Measurements from ENCODE around the gene GALNT17.

GALNT17 gene

DNA sequence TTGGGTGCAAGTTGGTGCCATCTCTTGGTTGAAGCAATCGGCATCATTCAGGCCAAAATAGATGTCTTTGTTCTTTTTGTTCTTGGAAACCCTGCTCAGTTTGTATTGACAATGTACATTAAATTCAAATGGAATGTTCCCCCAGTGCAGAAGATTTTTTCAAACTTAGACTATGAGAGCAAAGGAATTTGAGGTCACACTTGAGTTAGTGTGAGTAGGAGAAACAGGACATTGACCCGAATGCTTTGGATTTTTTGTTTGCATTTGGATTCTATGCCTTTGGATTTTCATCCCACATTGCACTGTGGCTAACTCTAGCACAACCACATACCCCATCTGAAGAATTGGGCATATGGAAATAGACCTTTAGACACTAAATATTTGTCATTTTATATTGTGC lies 480.0 kb downstream of the GALNT17 start:
- ChIA-PET POLR2A (no interaction called here), CTCF (no interaction called here)
- DNase-seq (ENCODE audit: extremely low spot score): no peak
- TF ChIP-seq BHLHE40 (IDR thresholded peaks at IDR 0.05; ENCODE audit: borderline replicate concordance): no peak
- no peak for TF ChIP-seq ZNF384 (IDR thresholded peaks at IDR 0.05)
- no peak for TF ChIP-seq NFRKB (IDR thresholded peaks at IDR 0.05)
- TF ChIP-seq ARNT (IDR thresholded peaks at IDR 0.05): no peak
- TF ChIP-seq ELF4 (IDR thresholded peaks at IDR 0.05): no peak
- TF ChIP-seq LEF1 (IDR thresholded peaks at IDR 0.05; ENCODE audit: borderline replicate concordance): no peak
- no peak for TF ChIP-seq SUZ12 (IDR thresholded peaks at IDR 0.05)
- no peak for TF ChIP-seq TARDBP (IDR thresholded peaks at IDR 0.05)

DNA sequence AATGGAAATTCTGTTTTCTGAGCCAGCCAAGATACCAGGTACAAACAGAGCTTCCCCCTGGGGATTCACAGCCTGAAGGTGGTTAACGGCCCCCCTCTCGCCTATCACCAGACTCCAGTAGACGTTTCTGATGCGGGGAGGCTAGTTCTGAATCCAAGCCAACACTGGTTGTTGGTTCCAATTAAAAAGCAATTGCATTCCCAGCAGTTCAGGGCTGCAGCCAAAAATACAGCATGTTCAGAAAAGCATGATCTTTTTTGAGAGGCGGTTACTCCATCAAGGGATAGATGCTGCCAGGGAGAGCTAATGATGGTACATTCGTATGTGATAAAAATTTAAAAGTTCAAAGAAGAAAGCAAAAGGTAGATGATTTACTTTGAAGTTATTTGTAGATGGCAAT lies 481.0 kb downstream of the GALNT17 start:
- POLR2A ChIA-PET: no interaction called here
- CTCF ChIA-PET: no interaction called here
- TF ChIP-seq SP1 (IDR thresholded peaks at IDR 0.05) (no peak), ARNT (IDR thresholded peaks at IDR 0.05) (no peak), SUZ12 (IDR thresholded peaks at IDR 0.05) (no peak), L3MBTL2 (conservative IDR thresholded peaks at IDR 0.05) (no peak), CTBP1 (IDR thresholded peaks at IDR 0.05; ENCODE audit: borderline replicate concordance) (no peak), ELF4 (IDR thresholded peaks at IDR 0.05) (no peak), ZNF384 (IDR thresholded peaks at IDR 0.05) (no peak), FOXA1 (IDR thresholded peaks at IDR 0.05) (no peak), NFRKB (IDR thresholded peaks at IDR 0.05) (no peak), TARDBP (IDR thresholded peaks at IDR 0.05) (no peak), FOXK2 (IDR thresholded peaks at IDR 0.05) (no peak), HDGF (IDR thresholded peaks at IDR 0.05; ENCODE audit: borderline replicate concordance) (no peak), LEF1 (IDR thresholded peaks at IDR 0.05; ENCODE audit: borderline replicate concordance) (no peak), FOXM1 (IDR thresholded peaks at IDR 0.05; ENCODE audit: borderline replicate concordance) (no peak), BHLHE40 (IDR thresholded peaks at IDR 0.05; ENCODE audit: borderline replicate concordance) (no peak)
- TF ChIP-seq, protein P1, sequence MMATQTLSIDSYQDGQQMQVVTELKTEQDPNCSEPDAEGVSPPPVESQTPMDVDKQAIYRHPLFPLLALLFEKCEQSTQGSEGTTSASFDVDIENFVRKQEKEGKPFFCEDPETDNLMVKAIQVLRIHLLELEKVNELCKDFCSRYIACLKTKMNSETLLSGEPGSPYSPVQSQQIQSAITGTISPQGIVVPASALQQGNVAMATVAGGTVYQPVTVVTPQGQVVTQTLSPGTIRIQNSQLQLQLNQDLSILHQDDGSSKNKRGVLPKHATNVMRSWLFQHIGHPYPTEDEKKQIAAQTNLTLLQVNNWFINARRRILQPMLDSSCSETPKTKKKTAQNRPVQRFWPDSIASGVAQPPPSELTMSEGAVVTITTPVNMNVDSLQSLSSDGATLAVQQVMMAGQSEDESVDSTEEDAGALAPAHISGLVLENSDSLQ (IDR thresholded peaks at IDR 0.05): no peak
- DNase-seq (ENCODE audit: extremely low spot score): no peak

DNA sequence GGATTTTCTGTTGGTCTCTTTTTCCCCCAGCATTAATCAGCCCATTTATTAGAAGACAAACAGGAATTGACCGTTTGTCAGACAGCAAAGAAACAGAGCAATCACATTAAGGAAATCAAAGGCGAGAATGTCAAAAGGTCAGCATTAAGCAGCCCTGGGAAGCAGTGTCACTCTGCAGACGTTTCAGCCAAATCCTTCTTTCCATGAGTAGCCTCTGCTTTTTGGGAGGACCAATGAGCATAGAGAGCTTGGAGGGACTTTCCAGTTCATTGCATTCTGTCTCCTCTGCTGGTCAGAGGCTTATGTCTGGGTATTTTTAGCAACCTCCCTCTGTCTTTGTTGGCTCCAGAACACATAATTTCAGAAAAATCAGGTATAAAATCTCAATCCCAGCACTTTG lies 481.4 kb downstream of the GALNT17 start:
- TF ChIP-seq TARDBP (IDR thresholded peaks at IDR 0.05): no peak
- TF ChIP-seq ZNF384 (IDR thresholded peaks at IDR 0.05): no peak
- TF ChIP-seq CTBP1 (IDR thresholded peaks at IDR 0.05; ENCODE audit: borderline replicate concordance): no peak
- TF ChIP-seq, protein P1 (IDR thresholded peaks at IDR 0.05): no peak
- TF ChIP-seq FOXM1 (IDR thresholded peaks at IDR 0.05; ENCODE audit: borderline replicate concordance): no peak
- TF ChIP-seq NFRKB (IDR thresholded peaks at IDR 0.05): no peak
- no peak for TF ChIP-seq FOXK2 (IDR thresholded peaks at IDR 0.05)
- no peak for TF ChIP-seq ELF4 (IDR thresholded peaks at IDR 0.05)
- no peak for TF ChIP-seq BHLHE40 (IDR thresholded peaks at IDR 0.05; ENCODE audit: borderline replicate concordance)
- no peak for TF ChIP-seq HDGF (IDR thresholded peaks at IDR 0.05; ENCODE audit: borderline replicate concordance)
- no peak for TF ChIP-seq L3MBTL2 (conservative IDR thresholded peaks at IDR 0.05)
- no peak for TF ChIP-seq SUZ12 (IDR thresholded peaks at IDR 0.05)
- TF ChIP-seq FOXA1 (IDR thresholded peaks at IDR 0.05): no peak
- TF ChIP-seq LEF1 (IDR thresholded peaks at IDR 0.05; ENCODE audit: borderline replicate concordance): no peak
- no peak for DNase-seq (ENCODE audit: extremely low spot score)
- ChIA-PET CTCF (no interaction called here), POLR2A (no interaction called here)

DNA sequence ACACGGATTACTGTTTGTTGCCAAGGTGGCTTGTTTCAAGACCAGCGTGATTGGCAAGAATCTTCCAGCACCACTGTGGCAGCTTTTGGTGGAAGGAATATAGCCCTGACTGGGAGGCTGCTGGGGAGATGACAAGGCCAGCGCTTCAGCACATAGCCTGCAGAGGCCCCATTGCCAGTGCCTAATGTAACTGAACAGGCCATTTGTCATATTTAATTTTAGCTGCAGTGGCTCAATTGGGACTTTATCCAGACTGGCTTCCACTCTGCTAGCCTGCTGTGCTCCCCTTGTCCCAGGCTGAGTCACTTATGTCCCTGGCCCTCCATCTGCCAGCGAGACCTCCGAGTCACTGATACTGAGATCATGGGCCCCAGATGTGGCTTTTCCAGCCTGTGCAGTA lies 483.1 kb downstream of the GALNT17 start:
- TF ChIP-seq ELF4 (IDR thresholded peaks at IDR 0.05) (no peak), FOXM1 (IDR thresholded peaks at IDR 0.05; ENCODE audit: borderline replicate concordance) (no peak), CTBP1 (IDR thresholded peaks at IDR 0.05; ENCODE audit: borderline replicate concordance) (no peak), FOXA1 (IDR thresholded peaks at IDR 0.05) (no peak), BHLHE40 (IDR thresholded peaks at IDR 0.05; ENCODE audit: borderline replicate concordance) (no peak), FOXK2 (IDR thresholded peaks at IDR 0.05) (no peak)
- TF ChIP-seq, protein P1 (IDR thresholded peaks at IDR 0.05): no peak
- no peak for DNase-seq (ENCODE audit: extremely low spot score)
- CTCF ChIA-PET: no interaction called here
- POLR2A ChIA-PET: no interaction called here

DNA sequence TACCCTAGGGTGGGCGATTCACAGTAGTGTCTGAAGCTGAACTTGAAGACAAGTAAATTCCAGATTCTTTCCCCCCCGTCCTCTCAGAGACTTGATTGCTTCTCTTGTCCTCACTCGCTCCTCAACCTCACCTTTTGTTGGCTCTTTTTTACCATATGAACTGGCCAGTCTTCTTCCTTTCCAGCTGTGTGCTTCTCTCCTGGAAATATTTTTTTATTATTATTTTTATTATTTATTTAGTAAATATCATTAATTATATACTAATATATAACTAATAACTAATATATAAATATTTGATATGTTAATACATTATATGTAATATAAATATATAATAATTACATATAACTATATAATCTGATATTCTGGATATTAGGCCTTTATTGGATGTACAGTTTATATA lies 484.3 kb downstream of the GALNT17 start:
- ChIA-PET POLR2A (no interaction called here), CTCF (no interaction called here)
- no peak for TF ChIP-seq SUZ12 (IDR thresholded peaks at IDR 0.05)
- no peak for TF ChIP-seq HDGF (IDR thresholded peaks at IDR 0.05; ENCODE audit: borderline replicate concordance)
- no peak for TF ChIP-seq ARNT (IDR thresholded peaks at IDR 0.05)
- TF ChIP-seq, protein P1 (IDR thresholded peaks at IDR 0.05): no peak
- TF ChIP-seq CTBP1 (IDR thresholded peaks at IDR 0.05; ENCODE audit: borderline replicate concordance): no peak
- DNase-seq (ENCODE audit: extremely low spot score): no peak

DNA sequence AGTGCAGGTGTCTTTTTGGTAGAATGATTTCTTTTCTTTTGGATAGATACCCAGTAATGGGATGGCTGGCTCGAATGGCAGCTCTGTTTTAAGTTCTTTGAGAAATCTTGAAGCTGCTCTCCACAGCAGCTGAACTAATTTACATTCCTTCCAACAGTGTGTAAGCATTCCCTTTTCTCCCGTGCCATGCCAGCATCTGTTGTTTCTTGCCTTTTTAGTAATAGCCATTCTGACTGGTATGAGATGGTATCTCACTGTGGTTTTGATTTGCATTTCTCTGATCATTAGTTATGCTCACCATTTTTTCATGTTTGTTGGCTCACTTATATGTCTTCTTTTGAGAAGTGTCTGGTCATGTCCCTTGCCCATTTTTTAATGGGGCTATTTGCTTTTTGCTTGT lies 486.3 kb downstream of the GALNT17 start:
- no peak for DNase-seq (ENCODE audit: extremely low spot score)
- POLR2A ChIA-PET: no interaction called here
- CTCF ChIA-PET: no interaction called here

More for the DNA sequence above, 486.3 kb downstream of the GALNT17 start:
- TF ChIP-seq HDGF (IDR thresholded peaks at IDR 0.05; ENCODE audit: borderline replicate concordance) (no peak), ZNF384 (IDR thresholded peaks at IDR 0.05) (no peak), SP1 (IDR thresholded peaks at IDR 0.05) (no peak), ARNT (IDR thresholded peaks at IDR 0.05) (no peak)
